ENCODE measurements around the gene POU2AF2.
"Not testable (repeated sequence)": the region's sequence is repeated elsewhere in the genome, so short reads cannot be mapped to it uniquely, and the experiment has no call there.

Gene POU2AF2

GRCh38 chr11:111305876-111306275 is 60.4 kb downstream of the POU2AF2 start:
- DNase-seq: no peak

- DNase-seq: no peak
Observed at GRCh38 chr11:111306321-111306720, 60.8 kb downstream of the POU2AF2 start.

- DNase-seq: no peak
Observed at GRCh38 chr11:111307472-111308108, 62.1 kb downstream of the POU2AF2 start.

GRCh38 chr11:111308140-111308539 is 62.6 kb downstream of the POU2AF2 start:
- no peak for DNase-seq

DNA sequence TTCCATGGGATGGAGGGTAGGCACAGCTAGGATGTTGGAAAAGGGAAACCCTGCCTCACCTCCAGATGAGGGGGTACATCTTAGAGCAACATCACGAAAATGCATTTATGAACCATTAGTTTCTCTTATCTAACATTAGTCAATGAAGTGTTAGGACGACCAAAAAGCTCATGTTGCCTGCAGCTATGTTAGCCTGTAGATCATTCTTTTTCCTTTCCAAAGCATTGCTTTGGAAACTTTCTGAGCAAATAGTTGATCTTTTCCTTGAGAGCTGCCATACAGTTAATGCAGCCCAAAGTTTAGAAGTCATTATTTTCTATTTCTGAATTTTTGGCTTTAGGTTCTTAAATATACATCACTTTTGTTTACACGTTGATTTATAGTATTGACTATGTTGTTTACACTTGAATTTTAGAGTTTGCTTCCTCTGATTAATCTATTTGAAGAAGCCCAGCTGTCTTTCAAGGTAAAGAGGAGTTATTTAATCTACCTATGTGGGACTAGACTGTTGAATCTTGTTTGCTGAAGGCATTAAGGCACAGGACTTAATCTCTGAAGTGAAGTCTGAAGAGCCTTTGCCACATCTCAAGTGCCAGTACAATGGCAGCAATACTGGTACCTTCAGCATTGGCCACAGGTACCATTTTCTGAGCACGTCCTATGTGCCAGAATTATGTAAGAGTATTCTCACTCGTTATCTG is 63.8 kb downstream of the POU2AF2 start:
- DNase-seq: no peak

- no peak for DNase-seq
Observed at GRCh38 chr11:111310088-111310487, 64.6 kb downstream of the POU2AF2 start.

- no peak for DNase-seq
Observed at GRCh38 chr11:111310723-111311122, 65.2 kb downstream of the POU2AF2 start.

DNA sequence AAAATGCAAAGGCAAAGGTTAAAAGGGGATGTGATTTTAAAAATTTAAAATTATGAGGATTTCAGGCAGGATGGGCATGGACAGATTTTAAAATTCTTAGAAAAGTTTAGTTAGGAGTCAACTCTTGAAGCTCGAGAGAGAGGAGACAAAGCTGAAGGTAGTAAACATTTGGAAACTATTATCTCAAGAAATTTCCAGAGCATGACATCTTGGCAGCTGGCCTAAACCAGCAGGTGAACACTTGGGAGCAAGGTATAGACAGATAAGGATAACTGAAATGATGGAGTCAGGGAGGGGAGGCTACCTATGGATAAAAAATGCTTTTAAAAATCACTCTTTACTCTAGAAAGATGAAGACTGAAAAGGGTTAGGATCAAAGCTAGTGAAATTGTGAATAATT is 66.6 kb downstream of the POU2AF2 start:
- DNase-seq: no peak

GRCh38 chr11:111319296-111319695 is 73.8 kb downstream of the POU2AF2 start:
- no peak for DNase-seq

DNA sequence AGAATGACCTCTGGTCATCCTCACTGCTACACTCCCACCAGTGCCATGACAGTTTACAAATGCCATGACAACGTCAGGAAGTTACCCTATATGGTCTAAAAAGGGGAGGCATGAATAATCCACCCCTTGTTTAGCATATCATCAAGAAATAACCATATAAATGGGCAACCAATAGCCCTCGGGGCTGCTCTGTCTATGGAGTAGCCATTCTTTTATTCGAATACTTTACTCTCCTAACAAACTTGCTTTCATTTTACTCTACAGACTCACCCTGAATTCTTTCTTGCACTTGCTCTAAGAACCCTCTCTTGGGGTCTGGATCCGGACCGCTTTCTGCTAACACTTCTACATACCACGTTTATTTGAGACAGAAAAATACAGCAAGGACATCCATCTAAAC is 74.7 kb downstream of the POU2AF2 start:
- DNase-seq: not testable (repeated sequence)

DNA sequence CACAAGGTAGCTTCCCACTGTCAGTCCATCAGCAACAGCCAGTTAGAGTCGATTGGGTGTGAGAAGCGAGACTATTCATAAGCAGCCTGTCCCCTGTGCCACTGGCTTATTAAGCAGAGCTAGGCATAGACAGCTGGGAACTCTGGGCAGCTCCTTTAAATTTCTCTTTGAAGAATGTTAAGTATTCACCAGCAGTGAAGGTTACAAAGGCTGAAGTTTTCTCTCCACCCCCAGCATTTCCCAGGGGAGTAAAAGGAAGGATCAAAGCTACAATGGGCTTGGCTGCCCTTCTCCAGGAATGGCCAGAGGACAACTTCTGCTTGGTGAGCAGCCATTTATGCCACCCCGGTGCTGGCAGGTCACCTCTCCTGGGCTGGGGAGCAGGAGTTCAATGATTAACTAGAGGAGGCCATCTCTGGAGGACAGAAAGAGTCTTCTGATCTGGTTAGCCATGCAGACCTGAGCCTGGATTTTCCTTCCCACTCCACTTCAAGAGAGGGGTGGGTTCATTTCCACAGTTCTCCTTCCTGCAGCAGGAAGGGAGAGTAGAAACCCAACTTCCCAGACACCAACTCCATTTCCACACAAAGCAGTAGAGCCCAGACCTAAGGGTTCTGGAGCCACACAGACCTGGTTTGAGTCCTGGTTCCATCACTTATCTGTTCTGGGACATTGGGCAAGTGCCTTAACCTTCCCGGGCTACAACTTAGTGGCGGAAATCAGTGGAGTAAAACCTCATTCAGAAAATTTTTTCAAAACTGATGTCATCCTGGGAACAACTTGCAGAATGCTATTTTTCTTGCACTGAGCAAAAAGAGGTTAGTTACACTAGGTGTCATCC is 75.4 kb downstream of the POU2AF2 start:
- DNase-seq: no peak

DNA sequence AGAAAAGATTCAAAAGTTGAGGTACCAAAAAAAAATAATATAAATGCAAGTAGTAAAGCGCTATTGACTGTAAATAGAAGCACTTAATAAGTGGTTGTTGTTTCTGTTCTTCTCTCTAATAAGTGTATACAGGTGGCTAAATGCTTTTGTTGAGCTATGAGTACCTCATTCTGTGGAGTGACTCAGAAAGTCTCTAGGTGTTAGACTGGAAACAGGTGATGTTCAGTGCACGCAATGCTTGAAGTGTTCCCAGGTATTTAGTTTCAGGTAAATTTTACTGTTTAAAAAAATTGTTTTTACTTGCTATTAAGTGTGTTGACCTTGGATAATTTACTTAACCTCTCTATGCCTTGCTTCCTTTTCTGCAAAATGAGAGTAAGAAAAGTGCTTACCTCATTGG is 77.0 kb downstream of the POU2AF2 start:
- no peak for DNase-seq

DNA sequence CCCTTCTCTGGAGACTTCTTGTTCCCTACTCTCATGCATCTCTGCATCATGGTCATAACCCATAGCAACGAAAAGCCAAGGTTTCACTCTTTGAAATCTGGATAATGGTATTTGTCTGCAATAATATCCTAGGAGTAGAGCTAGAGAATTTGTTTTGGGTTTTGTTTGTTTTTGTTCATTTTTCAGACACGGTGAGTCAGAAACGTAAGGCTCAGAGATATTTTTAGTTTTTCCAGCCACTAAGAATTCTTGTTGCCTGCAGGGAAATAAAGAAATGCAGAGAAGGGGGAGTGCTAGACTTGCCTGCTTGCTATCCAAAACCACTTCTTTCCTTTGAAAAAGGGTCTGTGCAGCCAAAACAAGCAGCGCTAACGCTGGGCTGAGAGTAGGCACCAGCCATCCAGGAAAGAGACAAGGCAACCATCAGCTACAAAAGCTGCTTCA is 78.8 kb downstream of the POU2AF2 start:
- DNase-seq: no peak

GRCh38 chr11:111325259-111325658 is 79.7 kb downstream of the POU2AF2 start:
- no peak for DNase-seq

GRCh38 chr11:111326824-111327223 is 81.3 kb downstream of the POU2AF2 start:
- DNase-seq: no peak

GRCh38 chr11:111327908-111328624 is 82.5 kb downstream of the POU2AF2 start:
- no peak for DNase-seq

DNA sequence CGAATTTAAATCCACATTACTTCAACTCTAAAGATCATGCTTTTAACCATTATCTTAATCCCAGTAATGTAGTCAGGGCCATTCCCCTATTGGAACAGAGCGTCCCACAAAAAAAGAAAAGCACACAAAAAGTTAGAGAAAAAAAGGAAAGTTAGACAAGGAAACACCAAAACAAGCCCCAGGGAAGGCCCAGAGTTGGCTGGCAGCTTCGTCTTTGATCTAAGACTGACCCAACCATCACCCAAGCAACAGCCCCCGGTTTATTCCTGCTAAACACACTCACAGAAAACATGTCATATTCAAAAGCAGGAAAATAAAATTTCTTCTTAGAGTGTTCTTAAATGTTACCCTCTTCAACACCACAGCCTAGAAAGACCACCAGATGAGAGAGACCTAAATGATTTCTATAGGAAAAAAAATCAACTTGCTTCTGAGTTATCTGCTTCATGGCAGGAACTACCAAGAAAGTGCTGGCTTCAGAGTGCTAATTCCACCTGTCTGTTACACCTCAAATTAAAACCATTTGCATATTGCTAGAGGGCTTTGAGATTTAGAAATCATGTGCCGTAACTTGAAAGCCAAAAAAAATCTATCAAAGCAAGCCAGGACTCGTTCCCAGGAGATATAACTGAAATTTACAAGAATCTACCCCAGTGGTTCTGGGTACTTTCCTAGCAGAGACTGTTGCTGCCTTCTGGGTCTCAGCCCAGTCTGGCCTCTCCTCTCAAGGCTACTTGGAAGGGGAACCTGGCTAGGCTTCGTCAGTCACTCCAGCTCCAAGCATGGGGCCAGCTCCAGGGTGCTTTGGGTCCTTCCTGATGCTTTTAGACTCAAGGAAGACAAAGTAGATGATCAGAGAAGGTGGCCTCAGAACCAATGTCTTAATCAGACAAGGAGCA is 84.0 kb downstream of the POU2AF2 start:
- no peak for DNase-seq

GRCh38 chr11:111330234-111330893 is 84.8 kb downstream of the POU2AF2 start:
- no peak for DNase-seq

DNA sequence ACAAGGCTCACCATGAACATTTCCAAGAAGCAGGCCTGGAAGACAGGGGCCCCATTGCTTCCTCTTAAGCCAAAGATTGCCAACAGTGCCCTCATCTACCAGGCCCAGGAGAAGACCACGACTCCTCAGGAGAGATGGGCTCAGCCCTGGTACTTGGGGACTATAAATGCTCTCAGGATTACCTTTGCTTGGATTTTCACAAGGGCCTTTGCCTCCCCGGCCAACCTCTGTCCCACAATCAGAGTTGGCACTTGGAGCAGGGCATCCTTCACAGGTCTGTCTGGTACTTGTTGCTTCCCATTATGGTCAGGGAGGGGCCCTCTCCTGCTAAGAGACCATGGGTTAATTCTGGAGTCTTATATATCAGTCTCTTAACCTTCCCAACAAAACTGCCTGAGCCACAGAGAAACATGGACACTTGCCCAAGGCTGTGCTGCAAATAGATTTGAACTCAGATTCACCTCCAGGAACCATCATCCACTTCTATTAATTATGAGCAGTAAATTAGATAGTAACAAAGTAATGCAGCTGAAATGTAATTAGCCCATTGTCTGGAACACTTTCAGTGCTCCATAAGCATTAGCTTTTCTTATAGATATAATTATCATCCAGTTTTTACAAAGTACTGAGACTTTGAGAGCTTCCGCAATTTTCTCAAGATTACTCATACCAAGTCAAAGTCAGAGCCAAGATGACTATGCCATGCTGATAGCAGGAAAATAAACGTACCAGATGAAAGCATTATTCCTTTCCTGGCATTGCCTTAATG is 86.4 kb downstream of the POU2AF2 start:
- no peak for DNase-seq

All from CD4-positive, alpha-beta T cell treated with Interleukin-17A for 4 hours (primary cell).